ENCODE measurements around the gene NBL1.

GRCh38 chr1:19676438-19676922 is 32.4 kb downstream of the NBL1 start:
- TF ChIP-seq POLR2AphosphoS5 (IDR thresholded peaks at IDR 0.05; ENCODE audit: low read depth) (no peak), CTCF (conservative IDR thresholded peaks at IDR 0.05; ENCODE audit: low read depth in 2 of 2) (no peak), EZH2 (IDR thresholded peaks at IDR 0.05; ENCODE audit: low read depth, unreplicated experiment) (no peak), STAT1 (IDR thresholded peaks at IDR 0.05; ENCODE audit: unreplicated experiment) (no peak), NANOG (IDR thresholded peaks at IDR 0.05; ENCODE audit: borderline replicate concordance) (no peak), ZNF331 (CRISPR knock-in tag; IDR thresholded peaks at IDR 0.05; ENCODE audit: low read depth) (no peak), EZH2phosphoT487 (IDR thresholded peaks at IDR 0.05; ENCODE audit: unreplicated experiment) (no peak), CREB1 (CRISPR knock-in tag; IDR thresholded peaks at IDR 0.05; ENCODE audit: low read depth) (no peak), ETS1 (IDR thresholded peaks at IDR 0.05) (no peak), ZNF114 (CRISPR knock-in tag; IDR thresholded peaks at IDR 0.05) (no peak), JUNB (IDR thresholded peaks at IDR 0.05; ENCODE audit: unreplicated experiment) (no peak)
- TF ChIP-seq, protein P1, sequence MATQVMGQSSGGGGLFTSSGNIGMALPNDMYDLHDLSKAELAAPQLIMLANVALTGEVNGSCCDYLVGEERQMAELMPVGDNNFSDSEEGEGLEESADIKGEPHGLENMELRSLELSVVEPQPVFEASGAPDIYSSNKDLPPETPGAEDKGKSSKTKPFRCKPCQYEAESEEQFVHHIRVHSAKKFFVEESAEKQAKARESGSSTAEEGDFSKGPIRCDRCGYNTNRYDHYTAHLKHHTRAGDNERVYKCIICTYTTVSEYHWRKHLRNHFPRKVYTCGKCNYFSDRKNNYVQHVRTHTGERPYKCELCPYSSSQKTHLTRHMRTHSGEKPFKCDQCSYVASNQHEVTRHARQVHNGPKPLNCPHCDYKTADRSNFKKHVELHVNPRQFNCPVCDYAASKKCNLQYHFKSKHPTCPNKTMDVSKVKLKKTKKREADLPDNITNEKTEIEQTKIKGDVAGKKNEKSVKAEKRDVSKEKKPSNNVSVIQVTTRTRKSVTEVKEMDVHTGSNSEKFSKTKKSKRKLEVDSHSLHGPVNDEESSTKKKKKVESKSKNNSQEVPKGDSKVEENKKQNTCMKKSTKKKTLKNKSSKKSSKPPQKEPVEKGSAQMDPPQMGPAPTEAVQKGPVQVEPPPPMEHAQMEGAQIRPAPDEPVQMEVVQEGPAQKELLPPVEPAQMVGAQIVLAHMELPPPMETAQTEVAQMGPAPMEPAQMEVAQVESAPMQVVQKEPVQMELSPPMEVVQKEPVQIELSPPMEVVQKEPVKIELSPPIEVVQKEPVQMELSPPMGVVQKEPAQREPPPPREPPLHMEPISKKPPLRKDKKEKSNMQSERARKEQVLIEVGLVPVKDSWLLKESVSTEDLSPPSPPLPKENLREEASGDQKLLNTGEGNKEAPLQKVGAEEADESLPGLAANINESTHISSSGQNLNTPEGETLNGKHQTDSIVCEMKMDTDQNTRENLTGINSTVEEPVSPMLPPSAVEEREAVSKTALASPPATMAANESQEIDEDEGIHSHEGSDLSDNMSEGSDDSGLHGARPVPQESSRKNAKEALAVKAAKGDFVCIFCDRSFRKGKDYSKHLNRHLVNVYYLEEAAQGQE (IDR thresholded peaks at IDR 0.05; ENCODE audit: unreplicated experiment) = peak; percentile 96

Data from GM23338 (cell line).